HEK293T (cell line): ENCODE data around the gene YY1.
"Not testable (repeated sequence)": the region's sequence is repeated elsewhere in the genome, so short reads cannot be mapped to it uniquely, and the experiment has no call there.

Source experiments
- CTCF ChIA-PET: fragments of 350-600 bp; formaldehyde crosslinking; extraction: SDS; loops from one replicate; lab custom pipeline; 2021; ENCODE audit warnings: antibody characterized with exemption, inconsistent platforms; lab: Yijun Ruan, JAX
- POLR2A ChIA-PET: fragments of 350-600 bp; formaldehyde crosslinking; extraction: SDS; loops from one replicate; lab custom pipeline; 2020; ENCODE audit warnings: antibody characterized with exemption, inconsistent platforms; lab: Yijun Ruan, JAX
- DNase-seq: peaks from one replicate; pipeline ENCODE4 v3.0.0; 2012; ENCODE audit warnings: mixed read lengths; ENCODE audit errors: extremely low spot score
- ARNT ChIP-seq: fragments of 450-650 bp; IDR thresholded peaks from 2 replicates; pipeline ENCODE4 v1.6.1; 2017; ENCODE audit warnings: mild to moderate bottlenecking
- BHLHE40 ChIP-seq: fragments of 450-650 bp; IDR thresholded peaks from 2 replicates; pipeline ENCODE4 v1.6.1; 2016; ENCODE audit warnings: mild to moderate bottlenecking, moderate library complexity, borderline replicate concordance
- CTBP1 ChIP-seq: fragments of 450-650 bp; IDR thresholded peaks from 2 replicates; pipeline ENCODE4 v1.6.1; 2016; ENCODE audit warnings: borderline replicate concordance
- ELF4 ChIP-seq: fragments of 450-650 bp; IDR thresholded peaks from 2 replicates; pipeline ENCODE4 v1.6.1; 2017; ENCODE audit warnings: antibody characterized with exemption
- FOXA1 ChIP-seq: fragments of 450-650 bp; IDR thresholded peaks from 2 replicates; pipeline ENCODE4 v1.6.1; 2016; ENCODE audit warnings: mild to moderate bottlenecking
- FOXK2 ChIP-seq: fragments of 450-650 bp; IDR thresholded peaks from 2 replicates; pipeline ENCODE4 v1.6.1; 2016; ENCODE audit warnings: mild to moderate bottlenecking
- FOXM1 ChIP-seq: fragments of 450-650 bp; IDR thresholded peaks from 2 replicates; pipeline ENCODE4 v1.6.1; 2017; ENCODE audit warnings: mild to moderate bottlenecking, borderline replicate concordance
- HDGF ChIP-seq: fragments of 450-650 bp; IDR thresholded peaks from 2 replicates; pipeline ENCODE4 v1.6.1; 2017; ENCODE audit warnings: antibody characterized with exemption, borderline replicate concordance
- L3MBTL2 ChIP-seq: fragments of 450-650 bp; conservative IDR thresholded peaks from 2 replicates; pipeline ENCODE4 v1.6.1; 2016; ENCODE audit warnings: mild to moderate bottlenecking
- LEF1 ChIP-seq: fragments of 450-650 bp; IDR thresholded peaks from 2 replicates; pipeline ENCODE4 v1.6.1; 2017; ENCODE audit warnings: mild to moderate bottlenecking, borderline replicate concordance
- NFRKB ChIP-seq: fragments of 450-650 bp; IDR thresholded peaks from 2 replicates; pipeline ENCODE4 v1.6.1; 2016; ENCODE audit warnings: mild to moderate bottlenecking, moderate library complexity
- SP1 ChIP-seq: fragments of 450-650 bp; IDR thresholded peaks from 2 replicates; pipeline ENCODE4 v1.6.1; 2017
- SUZ12 ChIP-seq: fragments of 450-650 bp; IDR thresholded peaks from 2 replicates; pipeline ENCODE4 v1.6.1; 2016; ENCODE audit warnings: mild to moderate bottlenecking
- TARDBP ChIP-seq: fragments of 450-650 bp; IDR thresholded peaks from 2 replicates; pipeline ENCODE4 v1.6.1; 2016
- ZNF384 ChIP-seq: fragments of 450-650 bp; IDR thresholded peaks from 2 replicates; pipeline ENCODE4 v1.6.1; 2016
- TF ChIP-seq, protein P1 (sequence below): fragments of 450-650 bp; IDR thresholded peaks from 2 replicates; pipeline ENCODE4 v1.6.1; 2016

The YY1 gene

DNA sequence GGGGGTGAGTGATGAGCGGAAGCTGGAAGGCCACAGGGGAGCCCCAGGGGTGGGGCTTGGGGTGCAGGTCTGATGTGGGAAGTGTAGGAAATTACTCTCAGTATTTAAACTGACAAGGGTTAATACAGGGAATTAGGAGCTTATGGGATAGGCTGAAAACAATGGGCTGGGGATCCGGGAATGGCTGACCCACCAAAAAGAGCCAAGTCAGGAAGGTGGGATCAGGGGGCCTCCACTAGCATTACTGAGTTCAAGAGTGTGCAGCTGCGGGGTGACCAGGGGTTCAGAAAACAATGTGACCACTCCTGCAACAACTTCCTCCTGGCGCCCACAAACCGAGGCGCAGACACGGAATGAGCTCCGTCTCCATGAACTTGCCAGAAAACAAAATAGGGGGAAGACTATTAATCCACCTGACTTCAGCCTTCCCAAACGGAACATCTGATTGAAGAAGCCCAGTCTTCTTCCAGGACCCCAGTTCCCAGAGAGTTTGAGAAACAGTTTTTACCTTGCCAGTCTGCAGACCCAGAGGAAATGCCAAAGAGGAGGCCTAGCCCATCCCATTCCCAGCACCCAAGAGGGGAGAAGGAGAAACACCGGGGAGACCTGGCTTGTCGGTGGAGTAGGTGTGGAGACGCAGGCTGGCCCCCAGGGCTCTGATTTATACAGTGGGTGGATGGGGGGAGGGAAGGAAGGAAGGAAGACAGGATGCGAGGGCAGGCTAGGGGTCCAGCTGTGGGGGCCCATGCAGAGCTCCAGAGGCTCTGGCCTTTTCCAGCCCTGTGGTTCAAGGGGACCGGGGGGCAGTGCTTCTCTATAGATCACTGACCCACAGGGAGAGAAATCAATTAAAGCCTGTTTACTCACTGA is 16.5 kb upstream of the YY1 start:
- POLR2A ChIA-PET: interaction anchor here (1.3 to 2.1 kb wide), 3 partner anchors 14 to 29 kb away, joined by 5 to 13 read pairs (median 11); no protein-coding TSS in a partner anchor
- no peak for TF ChIP-seq ELF4
- TF ChIP-seq, protein P1, sequence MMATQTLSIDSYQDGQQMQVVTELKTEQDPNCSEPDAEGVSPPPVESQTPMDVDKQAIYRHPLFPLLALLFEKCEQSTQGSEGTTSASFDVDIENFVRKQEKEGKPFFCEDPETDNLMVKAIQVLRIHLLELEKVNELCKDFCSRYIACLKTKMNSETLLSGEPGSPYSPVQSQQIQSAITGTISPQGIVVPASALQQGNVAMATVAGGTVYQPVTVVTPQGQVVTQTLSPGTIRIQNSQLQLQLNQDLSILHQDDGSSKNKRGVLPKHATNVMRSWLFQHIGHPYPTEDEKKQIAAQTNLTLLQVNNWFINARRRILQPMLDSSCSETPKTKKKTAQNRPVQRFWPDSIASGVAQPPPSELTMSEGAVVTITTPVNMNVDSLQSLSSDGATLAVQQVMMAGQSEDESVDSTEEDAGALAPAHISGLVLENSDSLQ: no peak
- no peak for TF ChIP-seq FOXA1
- TF ChIP-seq TARDBP: no peak
- TF ChIP-seq BHLHE40: no peak
- no peak for TF ChIP-seq CTBP1
- DNase-seq: no peak
- CTCF ChIA-PET: interaction anchor here (0.7 to 1.5 kb wide), 2 partner anchors 29 to 195 kb away, joined by 3 read pairs; no protein-coding TSS in a partner anchor

DNA sequence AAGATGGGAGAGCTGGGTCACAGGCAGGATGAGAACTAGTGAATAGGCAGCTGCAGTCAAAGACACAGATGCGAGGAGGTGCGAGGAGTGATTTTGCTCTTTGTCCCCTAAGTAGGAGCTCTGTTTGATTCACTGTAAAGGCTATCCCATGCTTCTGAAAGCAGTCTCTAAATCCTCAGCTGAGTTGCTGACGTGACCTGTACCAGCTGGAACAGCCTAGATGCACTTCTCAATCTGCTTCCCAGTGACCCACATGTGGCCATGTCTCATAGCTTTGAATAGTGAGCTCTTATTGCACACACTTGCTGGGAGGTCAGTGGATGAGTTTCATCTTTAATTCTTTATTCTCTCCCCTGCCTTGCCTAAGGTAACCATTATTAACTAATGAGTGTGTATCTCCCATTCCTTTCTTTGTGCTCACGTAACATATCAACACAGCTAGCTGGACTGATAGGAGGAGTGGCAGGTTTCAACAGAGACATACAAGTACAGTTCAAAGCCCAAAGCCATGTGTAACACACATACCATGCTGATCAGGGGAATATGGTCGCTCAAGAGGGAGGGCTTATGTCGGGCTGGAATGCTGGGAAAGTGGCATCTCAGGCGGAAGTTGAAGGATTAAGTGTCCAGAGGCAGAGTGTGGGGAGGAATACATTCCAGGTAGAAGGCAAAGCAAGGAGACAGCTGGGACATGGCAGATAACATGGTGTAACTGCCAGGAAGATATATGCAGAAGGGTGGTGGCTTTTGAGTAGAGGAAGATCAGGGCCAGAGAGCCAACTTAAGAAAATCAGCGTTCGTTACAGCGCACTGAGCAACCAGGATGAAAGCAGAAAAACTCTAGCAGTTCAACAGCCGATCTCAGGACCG is 15.4 kb upstream of the YY1 start:
- POLR2A ChIA-PET: interaction anchor here (1.1 to 2.5 kb wide), 2 partner anchors 9 to 12 kb away, joined by 3 to 16 read pairs; no protein-coding TSS in a partner anchor
- TF ChIP-seq SP1 (no peak), FOXK2 (no peak), NFRKB (no peak)
- no peak for DNase-seq
- CTCF ChIA-PET: interaction anchor here (1.1 kb wide), 1 partner anchor 13 kb away, joined by 3 read pairs; no protein-coding TSS in a partner anchor

DNA sequence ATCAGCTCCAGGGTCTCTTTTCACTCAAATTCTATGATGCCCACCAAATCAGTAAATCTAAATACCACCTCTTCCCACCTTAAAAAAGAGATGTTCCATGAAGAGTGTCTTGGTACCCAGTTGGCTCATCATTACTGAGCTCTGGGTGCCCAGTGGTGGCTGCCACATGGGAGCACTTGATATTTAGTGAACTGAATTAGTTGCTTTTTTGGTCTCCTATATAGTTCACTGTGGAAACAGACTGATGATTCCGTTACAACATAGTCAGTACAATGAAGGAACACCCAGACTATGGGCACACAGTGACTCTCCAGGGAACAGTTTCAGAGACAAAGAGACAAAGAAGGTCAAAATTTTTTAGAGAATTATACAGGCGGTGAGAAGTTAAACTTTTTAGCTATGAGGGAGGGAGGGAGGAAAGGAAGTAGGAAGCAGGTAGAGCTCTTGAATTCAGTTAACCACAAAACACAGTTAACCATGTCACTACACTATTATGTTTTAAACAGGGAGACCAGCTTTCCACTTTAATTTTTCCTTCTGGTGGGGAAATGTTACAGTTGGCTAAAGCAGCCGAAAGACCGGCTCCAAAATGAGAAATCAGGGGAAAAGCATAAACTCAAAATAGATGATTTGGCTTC is 14.6 kb upstream of the YY1 start:
- ChIA-PET CTCF (interaction anchor here (1.1 kb wide), 1 partner anchor 12 kb away, joined by 3 read pairs; no protein-coding TSS in a partner anchor), POLR2A (interaction anchor here (1.1 to 2.5 kb wide), 2 partner anchors 9 to 11 kb away, joined by 3 to 16 read pairs; no protein-coding TSS in a partner anchor)
- DNase-seq: no peak
- TF ChIP-seq BHLHE40: no peak
- TF ChIP-seq NFRKB: no peak
- no peak for TF ChIP-seq FOXK2
- TF ChIP-seq CTBP1: no peak
- TF ChIP-seq L3MBTL2: no peak
- TF ChIP-seq ZNF384: no peak
- no peak for TF ChIP-seq TARDBP
- TF ChIP-seq SUZ12: no peak
- no peak for TF ChIP-seq ELF4
- no peak for TF ChIP-seq SP1
- no peak for TF ChIP-seq HDGF
- no peak for TF ChIP-seq FOXA1
- TF ChIP-seq LEF1: no peak
- TF ChIP-seq ARNT: no peak
- TF ChIP-seq, protein P1: no peak
- TF ChIP-seq FOXM1: no peak

DNA sequence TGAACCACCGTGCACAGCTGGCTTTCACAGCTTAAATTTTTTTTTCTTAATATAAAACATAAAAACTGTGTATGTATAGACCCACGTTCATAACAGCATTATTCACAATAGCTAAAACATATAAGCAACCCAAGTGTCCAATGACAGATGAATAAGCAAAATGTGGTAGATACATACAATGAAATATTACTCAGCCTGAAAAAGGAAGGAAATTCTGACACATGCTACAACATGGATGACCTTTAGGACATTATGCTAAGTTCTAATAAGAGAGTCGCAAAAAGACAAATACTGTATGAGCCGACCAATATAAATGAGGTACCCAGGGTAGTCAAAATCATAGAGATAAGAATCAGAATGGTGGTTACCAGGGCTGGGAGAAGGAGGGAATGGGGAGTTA is 13.8 kb upstream of the YY1 start:
- no peak for DNase-seq
- TF ChIP-seq FOXM1 (no peak), ARNT (no peak), CTBP1 (no peak), LEF1 (no peak)
- TF ChIP-seq, protein P1: no peak
- POLR2A ChIA-PET: interaction anchor here (1.1 to 2.5 kb wide), 2 partner anchors 10 to 11 kb away, joined by 3 to 16 read pairs; no protein-coding TSS in a partner anchor
- CTCF ChIA-PET: interaction anchor here (1.1 kb wide), 1 partner anchor 12 kb away, joined by 3 read pairs; no protein-coding TSS in a partner anchor

DNA sequence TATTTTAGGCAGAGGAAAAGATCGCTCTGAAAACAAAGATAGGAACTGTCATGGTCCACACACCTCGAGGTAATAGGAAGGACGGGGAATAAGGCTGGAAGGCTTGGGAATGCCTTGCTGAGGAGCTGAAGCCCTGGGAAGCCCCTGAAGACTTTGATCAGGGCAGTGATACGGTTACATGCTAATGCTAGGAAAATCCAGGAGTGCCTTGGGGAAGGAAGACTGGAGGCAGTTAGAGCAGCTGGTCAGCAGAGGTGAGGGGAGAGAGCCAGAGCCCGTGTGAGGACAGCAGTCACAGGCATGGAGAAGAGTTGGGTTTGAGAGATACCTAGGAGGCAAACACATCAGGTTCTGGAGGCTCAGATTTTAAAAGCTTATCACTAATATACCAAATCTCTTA is 8.6 kb upstream of the YY1 start:
- DNase-seq: no peak
- no peak for TF ChIP-seq CTBP1
- ChIA-PET CTCF (interaction anchor here (1.4 kb wide), 1 partner anchor 9 kb away, joined by 3 read pairs; no protein-coding TSS in a partner anchor), POLR2A (interaction anchor here (0.9 to 3.3 kb wide), 2 partner anchors 7 to 9 kb away, joined by 4 to 16 read pairs; no protein-coding TSS in a partner anchor)

DNA sequence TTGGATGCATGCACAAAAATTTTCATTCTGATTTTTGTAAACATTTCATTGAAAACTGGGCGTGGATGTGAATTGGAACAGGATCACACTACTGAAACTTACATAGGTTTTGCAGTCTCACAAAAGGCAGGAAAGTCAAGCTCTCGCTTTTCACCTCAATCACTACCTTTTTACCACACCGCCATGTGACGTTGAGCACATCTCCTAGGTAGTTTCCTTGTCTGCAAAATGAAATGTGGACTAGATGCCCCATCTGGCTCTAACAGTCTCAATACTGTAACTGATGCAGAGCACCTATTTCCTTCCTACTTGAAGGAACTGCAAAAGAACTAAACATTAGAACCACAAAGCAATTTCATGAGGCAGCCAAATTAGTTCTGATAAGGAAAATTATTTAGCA is 4.4 kb upstream of the YY1 start:
- no peak for DNase-seq
- ChIA-PET POLR2A (interaction anchor here (0.8 to 2.8 kb wide), 2 partner anchors 22 to 41 kb away, joined by 3 to 9 read pairs; no protein-coding TSS in a partner anchor), CTCF (interaction anchor here (0.5 to 1.2 kb wide), 4 partner anchors 20 to 441 kb away, joined by 3 to 5 read pairs (median 4); no protein-coding TSS in a partner anchor)
- TF ChIP-seq ARNT: no peak
- no peak for TF ChIP-seq L3MBTL2
- no peak for TF ChIP-seq TARDBP
- no peak for TF ChIP-seq LEF1
- TF ChIP-seq SUZ12: no peak
- TF ChIP-seq ZNF384: no peak
- TF ChIP-seq CTBP1: no peak
- TF ChIP-seq NFRKB: no peak
- TF ChIP-seq FOXA1: no peak
- TF ChIP-seq, protein P1: no peak
- no peak for TF ChIP-seq SP1
- TF ChIP-seq ELF4: no peak
- TF ChIP-seq BHLHE40: no peak
- no peak for TF ChIP-seq HDGF
- no peak for TF ChIP-seq FOXM1
- no peak for TF ChIP-seq FOXK2

DNA sequence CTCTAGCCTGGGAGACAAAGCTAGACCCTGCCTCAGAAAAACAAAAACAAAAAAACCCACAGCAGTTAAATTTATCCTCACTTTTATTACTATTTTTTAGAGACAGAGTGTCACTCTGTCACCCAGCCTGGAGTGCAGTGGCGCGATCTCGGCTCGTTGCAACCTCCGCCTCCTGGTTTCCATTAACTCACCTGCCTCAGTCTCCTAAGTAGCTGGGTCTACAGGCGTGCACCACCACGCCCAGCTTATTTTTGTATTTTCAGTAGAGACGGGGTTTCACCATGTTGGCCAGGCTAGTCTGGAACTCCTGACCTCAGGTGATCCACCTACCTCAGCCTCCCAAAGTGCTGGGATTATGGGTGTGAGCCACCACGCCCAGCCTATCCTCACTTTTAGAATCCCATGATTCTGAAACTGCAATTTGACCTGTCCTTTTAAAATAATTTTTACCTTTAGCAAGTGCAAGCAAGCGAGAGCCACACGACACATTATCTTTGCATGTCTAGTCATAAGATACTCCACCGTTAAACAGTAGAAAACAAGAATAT is 2.6 kb upstream of the YY1 start:
- CTCF ChIA-PET: interaction anchor here (0.7 kb wide), 1 partner anchor 12 kb away, joined by 3 read pairs; no protein-coding TSS in a partner anchor
- not testable (repeated sequence) for DNase-seq

More for the DNA sequence above, 2.6 kb upstream of the YY1 start:
- POLR2A ChIA-PET: interaction anchor here (0.5 to 2.8 kb wide), 6 partner anchors 8 to 40 kb away, joined by 3 to 16 read pairs (median 6); no protein-coding TSS in a partner anchor
